GM18873 (cell line): ENCODE data around the gene RFT1.
A peak's percentile ranks its signal among the peaks of the same experiment; 100 is the strongest.
"Not testable (repeated sequence)": the region's sequence is repeated elsewhere in the genome, so short reads cannot be mapped to it uniquely, and the experiment has no call there.

ENCODE experiments used
- ATAC-seq: cut with Tn5 transposase; IDR thresholded peaks from one replicate; pipeline ENCODE4 v1.9.1; 2021; ENCODE audit warnings: mild to moderate bottlenecking, moderate library complexity, moderate number of reproducible peaks; ENCODE audit not compliant: unreplicated experiment, low FRiP score

Gene RFT1

GRCh38 chr3:53163444-53164387, 33.5 kb upstream of the RFT1 start:
- ATAC-seq, result no peak

GRCh38 chr3:53162672-53163443, 32.6 kb upstream of the RFT1 start:
- no peak for ATAC-seq

DNA sequence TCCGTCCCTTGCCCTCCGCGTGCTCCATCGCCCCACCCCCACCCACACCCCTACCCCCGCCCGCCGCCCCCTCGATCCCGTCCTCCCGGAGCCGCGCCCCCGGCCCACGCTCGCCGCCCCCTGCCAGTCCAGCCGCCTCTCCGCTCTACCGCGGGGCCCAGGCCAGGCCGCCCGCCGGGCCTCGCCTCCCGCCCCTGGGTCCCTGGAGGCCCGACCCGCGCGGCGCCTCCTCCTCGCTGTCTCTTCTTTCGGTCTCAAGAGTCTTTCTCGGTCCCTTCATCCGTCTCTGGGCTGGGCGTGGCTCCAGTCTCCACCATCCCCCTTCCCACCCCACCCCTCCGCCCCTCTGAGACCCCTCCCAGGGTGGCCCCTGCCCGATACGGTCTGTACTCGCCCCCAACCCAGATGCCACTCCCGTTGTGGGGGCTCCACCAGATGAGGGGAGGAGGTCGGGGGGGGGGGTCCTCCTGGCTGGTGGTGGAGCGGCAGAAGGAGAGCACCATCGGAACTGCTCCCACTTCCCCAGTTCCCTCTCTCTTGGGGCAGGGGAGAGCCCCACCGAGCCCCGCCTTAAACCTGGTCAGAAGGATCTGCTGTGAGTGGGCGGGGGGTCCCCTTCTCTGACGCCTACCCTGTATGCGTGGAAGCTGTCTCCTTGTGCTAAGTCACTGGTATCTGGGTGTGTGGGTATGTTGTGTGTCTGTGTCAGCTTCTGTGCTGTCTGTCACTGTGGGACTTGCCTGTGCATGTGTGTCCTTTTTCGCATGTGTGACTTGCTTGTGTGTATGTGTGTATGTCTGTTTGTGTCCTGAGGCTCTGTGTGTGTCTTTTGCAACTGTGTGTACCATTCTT, 31.8 kb upstream of the RFT1 start:
- no peak for ATAC-seq

- peak; percentile 12 for ATAC-seq
These were observed 31.2 kb upstream of the RFT1 start for GRCh38 chr3:53161450-53161819.

DNA sequence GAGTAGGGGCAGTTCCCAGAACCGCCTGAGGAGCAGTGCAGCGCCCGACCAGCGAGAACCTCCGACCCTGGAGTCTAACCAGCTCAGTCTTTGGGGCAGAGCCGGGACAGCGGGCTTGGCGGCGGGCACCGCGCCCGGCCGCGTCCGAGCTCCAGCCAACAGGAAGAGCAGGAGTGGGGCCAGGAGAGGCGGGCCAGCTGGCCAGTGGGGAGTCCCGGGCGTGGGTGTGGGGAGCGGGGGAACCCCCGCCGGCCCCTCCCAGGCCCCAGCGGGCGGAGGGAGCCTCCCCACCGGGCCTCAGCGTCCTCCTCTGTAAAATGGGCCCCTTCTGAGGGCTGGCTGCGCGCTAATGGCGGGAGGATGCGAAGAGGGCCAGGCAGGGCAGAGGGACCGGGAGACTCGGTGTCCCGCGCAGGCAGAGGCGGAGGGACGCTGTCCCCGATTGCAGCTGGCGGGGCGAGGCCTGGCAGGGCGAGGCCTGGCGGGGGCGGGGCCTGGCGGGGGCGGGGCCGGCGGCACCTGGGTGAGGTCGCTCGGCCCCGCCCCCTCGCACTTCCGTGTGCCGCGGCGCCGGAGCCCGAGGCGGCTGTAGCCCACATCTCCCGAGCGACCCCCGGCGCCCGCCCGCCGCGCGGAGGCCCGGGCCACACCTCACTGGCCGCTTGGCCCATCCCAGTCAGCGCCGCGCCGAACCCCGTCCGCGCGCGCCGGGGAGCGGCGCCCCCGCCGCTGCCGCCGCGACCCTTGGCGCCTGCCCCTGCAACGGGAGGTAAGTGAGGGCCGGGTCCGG, 30.6 kb upstream of the RFT1 start, which contains the start of gene PRKCD:
TSS of gene PRKCD (plus strand) at position 550 of the 790 bp plus-strand sequence. CDS start 17,214 bp downstream, outside the sequence.
- ATAC-seq, result peak; percentile 41

DNA sequence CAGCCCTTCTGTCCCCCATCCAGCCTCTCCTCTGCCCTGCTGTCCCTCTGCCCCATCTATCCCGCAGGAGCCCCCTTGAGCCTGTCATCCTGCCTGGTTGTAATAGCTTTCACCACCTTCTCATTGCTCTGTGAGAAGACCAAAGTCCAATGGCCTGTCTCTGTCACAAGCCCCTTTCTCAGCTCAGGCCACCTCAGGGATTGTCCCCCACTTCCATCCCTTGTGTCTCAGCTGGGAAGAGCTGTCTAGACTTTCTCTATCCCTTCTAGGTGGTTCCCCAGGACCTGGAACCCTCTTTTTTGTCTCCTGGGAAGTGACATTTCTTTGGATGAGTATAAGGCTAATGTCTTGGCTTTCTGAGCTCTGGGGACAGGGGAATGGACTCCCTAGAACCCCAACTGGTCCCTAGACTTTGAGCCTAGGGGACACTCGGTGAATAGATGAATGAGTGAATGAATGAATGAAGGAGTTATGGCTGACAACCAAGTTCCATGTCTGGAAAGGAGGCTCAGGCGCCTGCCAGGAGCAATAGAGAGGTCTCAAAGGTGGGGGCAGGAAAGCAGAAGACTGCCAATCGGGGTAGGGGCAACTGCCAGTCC, 29.9 kb upstream of the RFT1 start:
- no peak for ATAC-seq

GRCh38 chr3:53159156-53160060, 29.2 kb upstream of the RFT1 start:
- no peak for ATAC-seq

- no peak for ATAC-seq
These were observed 28.5 kb upstream of the RFT1 start for GRCh38 chr3:53158765-53159155.

DNA sequence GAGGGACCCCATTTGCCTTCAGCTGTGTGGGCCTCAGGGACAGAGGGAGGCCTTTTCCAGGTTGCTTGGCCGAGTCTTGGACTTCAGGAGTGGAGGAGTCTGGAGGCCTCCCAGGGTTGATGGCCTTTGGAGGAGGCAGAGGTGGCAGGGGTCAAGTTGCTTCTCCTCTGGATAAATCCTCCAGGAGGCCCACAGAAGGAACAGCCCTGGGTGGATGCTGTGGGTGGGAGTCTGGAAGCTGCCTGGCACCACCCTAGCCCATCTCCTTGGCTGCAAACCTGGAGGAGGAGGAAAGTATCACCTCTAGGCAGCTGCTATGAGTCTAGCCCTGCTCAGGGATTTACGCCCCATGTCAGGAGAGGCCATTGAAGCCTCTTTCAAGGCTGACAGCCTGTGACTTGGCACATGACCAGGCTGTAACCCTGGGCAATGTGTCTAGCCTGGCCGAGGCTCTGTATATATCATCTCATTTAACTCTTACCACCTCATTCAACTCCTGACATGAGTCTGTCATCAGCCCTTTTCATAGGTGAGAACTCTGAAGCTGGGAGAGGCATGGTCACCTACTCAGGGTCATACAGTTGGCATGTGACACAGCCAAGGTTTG, 27.8 kb upstream of the RFT1 start:
- ATAC-seq, result no peak

DNA sequence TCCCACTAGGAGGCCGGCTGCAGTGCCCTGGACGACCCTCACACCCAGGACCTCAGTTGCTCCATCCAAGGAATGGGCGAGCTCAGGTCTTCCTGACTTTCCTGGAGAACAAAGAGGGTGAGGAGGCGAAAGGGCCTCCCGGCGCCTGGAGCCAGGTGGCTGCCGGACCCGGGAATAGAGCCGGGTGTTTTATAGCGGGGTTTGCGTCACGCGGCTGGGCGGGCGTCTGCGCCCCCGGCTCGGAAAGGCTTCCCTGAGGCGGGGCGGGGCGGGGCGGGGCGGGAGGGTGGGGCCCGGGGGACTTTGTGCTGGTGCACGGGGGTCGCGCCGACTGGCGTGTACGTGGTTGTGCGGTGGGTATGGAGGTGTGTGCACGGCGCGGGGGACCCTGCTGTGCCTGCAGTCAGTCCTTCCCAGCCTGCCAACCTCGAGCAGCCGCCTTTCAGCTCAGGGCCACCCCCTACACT, 26.2 kb upstream of the RFT1 start:
- ATAC-seq, result no peak

GRCh38 chr3:53155760-53156159, 25.5 kb upstream of the RFT1 start:
- ATAC-seq, result no peak

- no peak for ATAC-seq
These were observed 24.6 kb upstream of the RFT1 start for GRCh38 chr3:53154881-53155285.

DNA sequence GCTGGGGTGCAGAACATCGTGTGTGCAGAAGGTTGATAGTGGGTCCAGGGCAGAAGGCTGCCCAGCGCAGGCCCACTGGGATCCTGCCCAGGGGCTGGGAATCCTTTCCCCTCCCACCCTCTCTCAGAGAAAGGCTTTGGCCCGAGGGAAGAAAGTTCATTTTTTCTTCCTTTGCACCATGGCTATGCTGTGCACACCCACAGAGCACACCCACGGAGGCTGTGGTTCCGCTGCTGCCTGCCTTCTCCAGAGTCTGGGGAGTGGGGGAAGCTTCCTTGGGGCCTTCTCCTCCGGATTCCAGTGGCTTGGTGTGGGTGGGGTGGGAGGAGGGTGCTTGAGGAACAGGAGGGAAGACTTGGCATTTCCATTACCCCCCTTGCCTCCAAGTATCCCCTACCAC, 23.7 kb upstream of the RFT1 start:
- no peak for ATAC-seq

DNA sequence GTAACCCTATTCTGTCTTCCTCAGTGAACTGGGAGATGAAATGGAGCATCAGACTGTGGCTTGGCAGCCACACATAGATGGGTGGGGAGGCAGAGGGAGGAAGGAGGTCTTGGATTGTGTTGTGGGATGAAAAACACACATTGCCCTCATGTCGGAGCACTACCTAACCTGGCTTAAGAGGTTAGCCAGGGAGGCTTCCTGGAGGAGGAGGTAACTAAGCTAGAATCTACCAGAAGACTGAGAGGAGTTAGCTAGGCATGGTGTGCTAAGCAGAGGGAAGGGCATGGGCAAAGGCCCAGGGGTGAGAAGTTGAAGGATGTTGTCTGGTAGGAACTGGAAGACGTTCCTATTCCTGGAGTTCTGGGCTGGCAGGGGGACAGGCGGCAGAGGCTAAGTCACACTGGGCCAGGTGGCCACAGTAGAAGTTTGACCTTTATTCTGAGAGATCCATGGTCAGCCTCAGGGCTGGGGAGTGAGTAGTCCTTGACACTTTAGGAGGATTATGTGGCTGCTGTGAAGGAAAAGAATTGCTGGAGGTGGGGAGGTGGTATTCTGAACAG, 23.1 kb upstream of the RFT1 start:
- ATAC-seq, result no peak

- no peak for ATAC-seq
These were observed 21.8 kb upstream of the RFT1 start for GRCh38 chr3:53151870-53152660.

- ATAC-seq, result no peak
These were observed 21.2 kb upstream of the RFT1 start for GRCh38 chr3:53151465-53151864.

- not testable (repeated sequence) for ATAC-seq
These were observed 20.8 kb upstream of the RFT1 start for GRCh38 chr3:53151086-53151438.
